ENCODE measurements around the gene SUSD5.
"Not testable (repeated sequence)": the region's sequence is repeated elsewhere in the genome, so short reads cannot be mapped to it uniquely, and the experiment has no call there.

DNA sequence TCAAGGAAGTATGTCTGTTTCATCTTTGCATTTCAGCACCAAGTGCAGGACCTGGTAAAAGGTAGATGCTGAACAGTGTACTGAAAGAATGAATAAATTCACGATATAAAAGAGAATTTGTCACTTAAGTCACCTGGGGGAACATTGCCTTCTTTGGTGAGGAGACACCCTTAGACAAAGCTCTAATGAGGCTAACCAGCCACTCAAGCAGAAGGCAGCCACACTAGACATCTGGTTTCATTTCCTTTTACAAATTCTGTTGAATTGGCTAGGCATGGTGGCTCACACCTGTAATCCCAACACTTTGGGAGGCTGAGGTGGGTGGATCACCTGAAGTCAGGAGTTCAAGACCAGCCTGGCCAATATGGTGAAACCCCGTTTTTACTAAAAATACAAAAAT is 111.8 kb downstream of the SUSD5 start:
- TF ChIP-seq, protein P1, sequence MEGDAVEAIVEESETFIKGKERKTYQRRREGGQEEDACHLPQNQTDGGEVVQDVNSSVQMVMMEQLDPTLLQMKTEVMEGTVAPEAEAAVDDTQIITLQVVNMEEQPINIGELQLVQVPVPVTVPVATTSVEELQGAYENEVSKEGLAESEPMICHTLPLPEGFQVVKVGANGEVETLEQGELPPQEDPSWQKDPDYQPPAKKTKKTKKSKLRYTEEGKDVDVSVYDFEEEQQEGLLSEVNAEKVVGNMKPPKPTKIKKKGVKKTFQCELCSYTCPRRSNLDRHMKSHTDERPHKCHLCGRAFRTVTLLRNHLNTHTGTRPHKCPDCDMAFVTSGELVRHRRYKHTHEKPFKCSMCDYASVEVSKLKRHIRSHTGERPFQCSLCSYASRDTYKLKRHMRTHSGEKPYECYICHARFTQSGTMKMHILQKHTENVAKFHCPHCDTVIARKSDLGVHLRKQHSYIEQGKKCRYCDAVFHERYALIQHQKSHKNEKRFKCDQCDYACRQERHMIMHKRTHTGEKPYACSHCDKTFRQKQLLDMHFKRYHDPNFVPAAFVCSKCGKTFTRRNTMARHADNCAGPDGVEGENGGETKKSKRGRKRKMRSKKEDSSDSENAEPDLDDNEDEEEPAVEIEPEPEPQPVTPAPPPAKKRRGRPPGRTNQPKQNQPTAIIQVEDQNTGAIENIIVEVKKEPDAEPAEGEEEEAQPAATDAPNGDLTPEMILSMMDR (IDR thresholded peaks at IDR 0.05; ENCODE audit: low read length): not testable (repeated sequence)
- TF ChIP-seq EZH2 (optimal IDR thresholded peaks at IDR 0.05; ENCODE audit: low read depth, low read length); EZH2phosphoT487 (IDR thresholded peaks at IDR 0.05; ENCODE audit: low read length): not testable (repeated sequence)

All from MM.1S (cell line).